Measurements from ENCODE around the gene SLC35G2.

- no peak for TF ChIP-seq CTCF (IDR thresholded peaks at IDR 0.05; ENCODE audit: insufficient read depth, low read depth, low read length)
- TF ChIP-seq EZH2 (IDR thresholded peaks at IDR 0.05; ENCODE audit: insufficient read depth, low read length) = no peak
These were observed 66.7 kb downstream of the SLC35G2 start for GRCh38 chr3:136885357-136886213.

Data from astrocyte (in vitro differentiated cells and primary cell).